RPMI8226 (cell line): Measurements from ENCODE around the gene SLCO3A1.

Experiments
- DNase-seq: peaks from one replicate; pipeline ENCODE4 v3.0.0-alpha.2; 2015

The SLCO3A1 gene

GRCh38 chr15:91885054-91885453 lies 31.5 kb downstream of the SLCO3A1 start:
- DNase-seq = no peak

DNA sequence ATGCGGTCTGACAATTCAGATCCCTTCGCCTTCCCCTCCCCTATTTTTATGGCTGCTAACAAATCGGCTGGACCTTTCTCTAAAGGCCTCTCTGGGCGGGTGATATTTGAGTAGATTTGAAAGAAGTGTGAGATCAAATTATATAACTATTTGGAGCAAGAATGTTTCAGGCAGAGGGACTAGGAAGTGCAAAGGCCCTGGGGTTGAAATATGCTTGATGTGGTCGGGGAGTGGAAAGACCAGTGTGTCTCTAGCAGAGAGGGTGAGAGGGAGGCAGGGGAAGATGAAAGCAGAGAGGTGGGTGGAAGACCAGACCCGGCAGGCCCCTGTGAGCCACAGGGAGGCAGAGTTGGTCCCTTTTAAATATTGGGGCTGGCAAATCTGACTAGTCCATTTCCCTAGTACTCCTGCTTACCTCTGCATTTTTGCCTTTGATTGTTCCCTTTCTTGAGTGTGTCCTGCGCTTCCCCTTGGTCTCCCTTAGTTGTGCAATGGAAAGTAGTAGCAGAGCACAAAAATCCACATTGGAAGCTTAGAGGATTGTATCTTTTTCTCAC lies 32.3 kb downstream of the SLCO3A1 start:
- DNase-seq = peak; percentile 48

GRCh38 chr15:91886878-91887277 lies 33.4 kb downstream of the SLCO3A1 start:
- DNase-seq = no peak

DNA sequence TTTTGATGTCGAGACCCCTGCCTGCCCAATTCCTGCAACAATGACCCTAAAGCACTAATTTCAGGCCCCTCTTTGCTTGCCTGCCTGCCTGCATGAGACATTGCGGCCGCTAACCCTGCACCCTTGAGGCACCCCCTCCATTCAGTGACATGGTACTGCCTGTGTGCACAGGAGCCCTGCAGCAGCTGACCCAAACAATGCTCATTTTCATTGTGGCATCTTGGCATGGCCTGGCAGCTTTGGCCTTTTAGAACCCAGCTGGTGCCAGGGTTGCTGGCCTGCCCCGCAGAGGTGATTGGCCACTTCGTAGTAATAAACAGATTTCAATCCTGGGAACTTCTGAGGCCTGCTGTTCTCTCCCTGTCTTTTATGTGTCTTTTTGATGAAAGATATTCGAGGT lies 33.8 kb downstream of the SLCO3A1 start:
- DNase-seq = no peak

GRCh38 chr15:91887921-91888373 lies 34.4 kb downstream of the SLCO3A1 start:
- no peak for DNase-seq

- DNase-seq = no peak
These were observed 35.8 kb downstream of the SLCO3A1 start for GRCh38 chr15:91889111-91889815.

DNA sequence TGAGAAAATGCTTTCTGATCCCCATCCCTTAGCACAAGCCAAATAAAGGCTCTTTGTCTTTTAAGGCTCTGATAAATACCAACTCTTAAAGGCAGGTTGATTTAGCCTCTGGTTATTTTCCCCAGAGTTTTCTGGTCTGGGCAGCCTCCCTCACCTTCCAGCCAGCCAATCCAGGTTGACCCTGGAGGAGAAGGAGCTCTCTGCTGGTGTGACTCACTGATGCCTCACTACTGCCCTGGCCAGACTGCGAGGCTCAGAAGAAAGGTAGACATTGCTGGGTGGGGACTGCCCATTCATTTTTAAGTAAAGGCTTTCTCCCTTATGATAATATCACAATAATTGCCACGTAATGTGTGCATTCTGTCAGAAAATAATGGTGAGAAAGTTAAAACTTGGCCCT lies 37.1 kb downstream of the SLCO3A1 start:
- no peak for DNase-seq

GRCh38 chr15:91891101-91891500 lies 37.6 kb downstream of the SLCO3A1 start:
- no peak for DNase-seq

DNA sequence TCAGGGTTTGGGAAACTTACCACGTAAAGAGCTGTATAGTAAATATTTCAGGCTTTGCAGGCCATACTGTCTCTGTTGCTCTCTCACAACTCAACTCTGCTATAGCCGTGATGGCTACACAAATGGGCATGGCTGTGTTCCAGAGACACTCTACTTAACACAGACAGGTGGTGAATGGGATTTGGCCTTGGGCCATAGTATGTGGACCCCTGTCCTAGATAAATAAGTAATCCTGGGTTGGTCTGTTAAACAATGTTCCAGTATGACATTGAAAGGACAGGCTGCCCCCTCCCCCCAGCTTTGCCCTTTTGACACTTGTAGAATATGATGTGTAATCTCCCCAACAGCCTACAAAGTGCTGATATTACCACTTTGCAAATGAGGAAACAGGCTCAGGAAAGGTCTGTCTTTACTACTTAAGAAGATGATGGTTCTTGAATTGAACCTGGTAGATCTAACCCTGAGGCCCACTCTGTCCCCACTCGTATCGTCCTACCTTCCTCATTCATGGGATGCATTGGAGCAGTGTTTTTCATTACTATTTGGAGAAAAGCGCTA lies 38.4 kb downstream of the SLCO3A1 start:
- DNase-seq = peak; percentile 83

- DNase-seq = no peak
These were observed 38.9 kb downstream of the SLCO3A1 start for GRCh38 chr15:91892436-91892835.

DNA sequence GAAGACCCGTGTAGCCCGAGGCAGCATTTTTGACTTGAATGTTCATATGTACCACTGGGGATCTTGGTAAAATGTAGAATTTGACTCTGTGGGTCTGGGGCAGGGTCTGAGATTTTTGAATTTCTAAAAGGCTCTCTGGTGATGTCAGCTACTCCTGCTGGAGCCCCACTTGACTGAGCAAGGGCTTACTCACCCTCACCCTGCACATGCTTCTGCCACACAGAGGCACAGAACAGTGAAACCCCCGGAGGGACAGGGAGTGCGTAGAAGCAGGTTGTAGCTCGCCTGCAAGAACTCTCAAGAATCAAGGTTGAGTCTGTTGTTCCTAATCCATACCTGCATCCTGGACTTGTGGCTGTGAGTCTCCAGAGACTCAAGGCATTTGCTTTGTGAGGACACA lies 41.1 kb downstream of the SLCO3A1 start:
- no peak for DNase-seq

DNA sequence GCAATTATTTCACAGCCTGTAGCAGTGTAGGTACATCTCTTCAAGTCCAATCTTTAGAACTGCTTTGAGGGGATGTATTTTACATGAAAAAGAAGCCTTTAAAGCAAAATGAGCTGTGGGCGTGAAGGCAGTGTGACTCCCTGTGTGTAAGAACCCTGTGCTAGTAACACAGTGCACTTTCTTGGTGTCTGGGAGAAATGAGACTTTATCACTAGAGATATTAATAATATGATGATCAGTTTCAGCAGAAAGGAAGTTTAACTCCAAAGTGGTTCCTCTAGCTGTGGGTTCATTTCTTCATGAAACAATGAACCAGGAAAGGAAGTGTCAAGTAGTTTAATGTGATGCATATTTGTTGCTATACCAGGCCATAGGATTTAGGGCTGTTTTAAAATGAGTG lies 41.5 kb downstream of the SLCO3A1 start:
- DNase-seq = no peak

GRCh38 chr15:91896341-91897055 lies 43.0 kb downstream of the SLCO3A1 start:
- DNase-seq = no peak

GRCh38 chr15:91897585-91898372 lies 44.3 kb downstream of the SLCO3A1 start:
- DNase-seq = no peak

- no peak for DNase-seq
These were observed 45.3 kb downstream of the SLCO3A1 start for GRCh38 chr15:91898843-91899242.

- no peak for DNase-seq
These were observed 51.4 kb downstream of the SLCO3A1 start for GRCh38 chr15:91904942-91905341.

GRCh38 chr15:91908391-91908790 lies 54.9 kb downstream of the SLCO3A1 start:
- DNase-seq = no peak

DNA sequence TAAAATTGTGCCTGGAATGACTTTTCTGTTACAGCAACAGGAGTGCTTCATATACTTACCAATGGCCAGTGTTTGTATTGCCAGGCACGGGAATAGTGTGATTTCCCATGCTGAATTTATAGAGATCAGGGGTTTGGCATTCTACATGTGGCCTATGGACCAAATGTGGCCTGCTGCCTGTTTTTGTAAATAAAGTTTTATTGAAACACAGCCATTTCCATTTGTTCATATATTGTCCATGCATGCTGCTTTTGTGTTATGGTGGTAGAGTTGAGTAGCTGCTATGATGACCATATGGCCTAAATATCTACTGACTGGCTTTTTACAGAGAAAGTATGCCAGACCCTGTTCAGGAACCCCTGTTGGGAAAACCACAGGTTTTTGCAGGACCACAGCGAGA lies 55.6 kb downstream of the SLCO3A1 start:
- no peak for DNase-seq

GRCh38 chr15:91909574-91909973 lies 56.1 kb downstream of the SLCO3A1 start:
- DNase-seq = peak; percentile 85

GRCh38 chr15:91911844-91912243 lies 58.3 kb downstream of the SLCO3A1 start:
- no peak for DNase-seq

DNA sequence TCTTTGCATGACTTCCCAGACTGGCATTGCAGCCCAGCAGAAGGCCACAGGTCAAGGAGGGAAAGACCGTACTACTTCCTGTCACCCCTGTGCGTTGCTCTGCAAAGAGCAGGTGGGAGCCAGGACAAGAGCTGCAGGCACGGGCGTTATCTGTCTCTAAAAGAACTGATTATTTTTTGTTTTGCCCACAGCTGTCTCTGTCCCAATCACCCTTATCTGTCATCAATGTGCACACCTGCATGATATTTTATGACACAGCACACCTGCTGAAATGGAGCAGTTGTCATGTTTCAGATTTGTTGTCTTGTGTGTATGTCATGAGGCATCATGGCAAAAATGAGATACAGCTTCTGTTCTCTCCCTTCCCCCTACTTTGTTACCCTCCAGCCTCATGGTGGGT lies 58.8 kb downstream of the SLCO3A1 start:
- peak; percentile 55 for DNase-seq

- no peak for DNase-seq
These were observed 60.1 kb downstream of the SLCO3A1 start for GRCh38 chr15:91913560-91913959.

- DNase-seq = peak; percentile 75
These were observed 62.1 kb downstream of the SLCO3A1 start for GRCh38 chr15:91915576-91915975.
